RWPE2 (cell line): ENCODE data around the gene TRAPPC3.

Experiments
- ATAC-seq: fragments of 200-7000 bp; cut with Tn5 transposase; 3 replicates; pipeline ENCODE4 v1.9.1; 2021; ENCODE audit warnings: low read depth
- DNase-seq: peaks from one replicate; pipeline ENCODE4 v3.0.0-alpha.2; 2020; ENCODE audit warnings: low spot score
- H3K27ac ChIP-seq: fragments of 450-650 bp; 2 replicates; pipeline ENCODE4 v1.5.1; 2017; ENCODE audit warnings: mild to moderate bottlenecking; ENCODE audit not compliant: poor library complexity, severe bottlenecking
- H3K27me3 ChIP-seq: fragments of 250-450 bp; sonication (Bioruptor Pico); 2 replicates; pipeline ENCODE4 v1.5.1; 2021; ENCODE audit warnings: mild to moderate bottlenecking, moderate library complexity; ENCODE audit not compliant: insufficient read depth, poor library complexity, severe bottlenecking
- H3K36me3 ChIP-seq: fragments of 250-450 bp; sonication (Bioruptor Pico); 2 replicates; pipeline ENCODE4 v1.5.1; 2020; ENCODE audit warnings: low read depth, mild to moderate bottlenecking, moderate library complexity
- H3K4me1 ChIP-seq: fragments of 250-450 bp; sonication (Bioruptor Pico); 2 replicates; pipeline ENCODE4 v1.5.1; 2021; ENCODE audit warnings: mild to moderate bottlenecking, moderate library complexity; ENCODE audit not compliant: insufficient read depth, poor library complexity, severe bottlenecking
- H3K4me3 ChIP-seq: fragments of 250-450 bp; sonication (Bioruptor Pico); 2 replicates; pipeline ENCODE4 v1.5.1; 2021; ENCODE audit warnings: mild to moderate bottlenecking, moderate library complexity; ENCODE audit not compliant: severe bottlenecking
- H3K9me3 ChIP-seq: fragments of 250-450 bp; sonication (Bioruptor Pico); 2 replicates; pipeline ENCODE4 v1.5.1; 2021; ENCODE audit warnings: mild to moderate bottlenecking, moderate library complexity; ENCODE audit not compliant: severe bottlenecking
- CTCF ChIP-seq: fragments of 450-650 bp; IDR thresholded peaks from one replicate; pipeline ENCODE4 v1.5.1; 2017; ENCODE audit warnings: mild to moderate bottlenecking, moderate library complexity; ENCODE audit not compliant: poor library complexity, severe bottlenecking

Gene TRAPPC3

GRCh38 chr1:36091698-36092097 is 57.6 kb downstream of the TRAPPC3 start:
- Histone ChIP-seq H3K36me3 (peaks cover 40% of the 10 kb centered on the region), H3K4me3 (no peak overlapping the region), H3K9me3 (no peaks in the 10 kb centered on the region), H3K4me1 (no peaks in the 10 kb centered on the region), H3K27ac (no peak overlapping the region), H3K27me3 (no peaks in the 10 kb centered on the region)
- DNase-seq (no peak), ATAC-seq (no peak)
- TF ChIP-seq CTCF = no peak

- H3K27ac ChIP-seq = no peak overlapping the region
- ATAC-seq = no peak
Measured at GRCh38 chr1:36091141-36091540, 58.1 kb downstream of the TRAPPC3 start.

GRCh38 chr1:36089393-36090121 is 59.7 kb downstream of the TRAPPC3 start:
- Histone ChIP-seq H3K27me3 (no peaks in the 10 kb centered on the region), H3K9me3 (no peaks in the 10 kb centered on the region), H3K4me1 (no peaks in the 10 kb centered on the region), H3K27ac (peak overlapping the region; percentile 50), H3K4me3 (peak overlapping the region; percentile 65), H3K36me3 (peaks cover 34% of the 10 kb centered on the region)
- TF ChIP-seq CTCF = no peak
- ATAC-seq (peak; percentile 33), DNase-seq (no peak)

More at GRCh38 chr1:36091141-36091540, 58.1 kb downstream of the TRAPPC3 start:
- DNase-seq = no peak
- H3K4me3 ChIP-seq = no peak overlapping the region
- no peaks in the 10 kb centered on the region for H3K4me1 ChIP-seq
- H3K9me3 ChIP-seq = no peaks in the 10 kb centered on the region
- H3K27me3 ChIP-seq = no peaks in the 10 kb centered on the region
- TF ChIP-seq CTCF = no peak
- H3K36me3 ChIP-seq = peaks cover 40% of the 10 kb centered on the region

- Histone ChIP-seq H3K9me3 (no peaks in the 10 kb centered on the region), H3K27me3 (no peaks in the 10 kb centered on the region), H3K4me3 (peak within 1 kb of the TSS; percentile 65), H3K4me1 (no peaks in the 10 kb centered on the region), H3K27ac (peak within 1 kb of the TSS; percentile 50), H3K36me3 (peaks cover 29% of the 10 kb centered on the region)
- TF ChIP-seq CTCF = peak; percentile 98
- ATAC-seq (peak; percentile 83), DNase-seq (peak; percentile 87)
Measured at GRCh38 chr1:36088577-36089392, 60.5 kb downstream of the TRAPPC3 start, which contains the start of gene ADPRS. Gene ADPRS, plus strand, starts transcription at chr1:36088892. Its CDS starts 13 bp downstream, at chr1:36088905.
